GM06990 (cell line): ENCODE results near the gene TBC1D22A.

ENCODE experiments used
- DNase-seq: peaks from one replicate; pipeline ENCODE4 v3.0.0-alpha.2; 2011; ENCODE audit not compliant: insufficient read length; ENCODE audit errors: extremely low read depth
- H3K27me3 ChIP-seq: replicated peaks from 2 replicates; pipeline ENCODE4 v1.6.0; 2011; ENCODE audit warnings: low read length; ENCODE audit not compliant: control insufficient read depth, insufficient read depth
- H3K36me3 ChIP-seq: 2 replicates; pipeline ENCODE4 v1.5.1; 2011; ENCODE audit warnings: low read length; ENCODE audit not compliant: control insufficient read depth, insufficient read depth
- H3K4me3 ChIP-seq: replicated peaks from 2 replicates; pipeline ENCODE4 v1.5.1; 2011; ENCODE audit warnings: low read depth, mild to moderate bottlenecking, control low read depth, low read length
- TF ChIP-seq, protein P1 (sequence below): IDR thresholded peaks from 2 replicates; pipeline ENCODE4 v1.5.1; 2011; ENCODE audit warnings: low read length, control low read depth, mild to moderate bottlenecking, inconsistent platforms; ENCODE audit not compliant: insufficient read depth, poor library complexity, severe bottlenecking

Gene TBC1D22A

DNA sequence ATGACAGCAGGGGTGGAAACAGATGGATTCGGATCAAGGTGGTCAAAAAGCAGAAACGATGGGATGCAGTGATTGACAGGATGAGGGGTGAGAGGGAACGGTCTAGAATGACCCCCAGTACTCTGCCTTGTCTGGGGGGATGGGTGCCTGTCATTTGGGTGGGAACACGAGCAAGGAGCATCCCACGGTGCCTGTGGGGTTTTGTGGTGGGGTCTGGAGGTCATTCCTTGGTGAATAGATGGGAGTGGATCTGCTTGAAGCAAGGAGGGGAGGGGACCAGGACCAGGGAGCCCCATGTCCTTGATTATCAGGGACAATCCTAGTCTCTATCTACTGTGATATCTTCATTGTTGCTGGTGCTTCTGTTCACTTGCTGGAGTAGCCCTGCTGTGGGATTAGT lies 16.3 kb upstream of the TBC1D22A start:
- Histone ChIP-seq H3K27me3 (no peaks in the 10 kb centered on the region; the same call in 1 of the 2 replicates), H3K4me3 (no peak overlapping the region), H3K36me3 (no peaks in the 10 kb centered on the region)
- DNase-seq = no peak
- TF ChIP-seq, protein P1, sequence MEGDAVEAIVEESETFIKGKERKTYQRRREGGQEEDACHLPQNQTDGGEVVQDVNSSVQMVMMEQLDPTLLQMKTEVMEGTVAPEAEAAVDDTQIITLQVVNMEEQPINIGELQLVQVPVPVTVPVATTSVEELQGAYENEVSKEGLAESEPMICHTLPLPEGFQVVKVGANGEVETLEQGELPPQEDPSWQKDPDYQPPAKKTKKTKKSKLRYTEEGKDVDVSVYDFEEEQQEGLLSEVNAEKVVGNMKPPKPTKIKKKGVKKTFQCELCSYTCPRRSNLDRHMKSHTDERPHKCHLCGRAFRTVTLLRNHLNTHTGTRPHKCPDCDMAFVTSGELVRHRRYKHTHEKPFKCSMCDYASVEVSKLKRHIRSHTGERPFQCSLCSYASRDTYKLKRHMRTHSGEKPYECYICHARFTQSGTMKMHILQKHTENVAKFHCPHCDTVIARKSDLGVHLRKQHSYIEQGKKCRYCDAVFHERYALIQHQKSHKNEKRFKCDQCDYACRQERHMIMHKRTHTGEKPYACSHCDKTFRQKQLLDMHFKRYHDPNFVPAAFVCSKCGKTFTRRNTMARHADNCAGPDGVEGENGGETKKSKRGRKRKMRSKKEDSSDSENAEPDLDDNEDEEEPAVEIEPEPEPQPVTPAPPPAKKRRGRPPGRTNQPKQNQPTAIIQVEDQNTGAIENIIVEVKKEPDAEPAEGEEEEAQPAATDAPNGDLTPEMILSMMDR = no peak

DNA sequence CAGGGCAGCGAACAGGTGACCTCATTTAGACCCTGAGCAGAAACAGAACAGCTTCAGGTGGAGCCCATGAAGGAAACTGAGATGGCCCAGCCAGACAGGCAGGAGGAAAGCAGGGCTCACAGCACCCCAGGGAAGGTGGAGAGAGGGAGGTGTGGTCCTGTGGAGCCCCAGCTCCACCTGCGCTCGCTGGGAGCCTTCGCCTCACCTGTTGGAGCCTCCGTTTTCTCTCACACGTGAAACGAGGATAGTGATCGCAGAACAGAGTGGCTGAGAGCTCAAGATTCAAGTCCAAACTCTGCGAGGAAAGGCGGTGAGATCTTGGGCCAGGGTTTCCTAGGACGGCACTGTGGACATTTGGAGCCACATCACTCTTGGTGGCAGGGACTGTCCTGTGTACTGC lies 15.8 kb upstream of the TBC1D22A start:
- no peaks in the 10 kb centered on the region; the same call in 1 of the 2 replicates for H3K27me3 ChIP-seq
- TF ChIP-seq, protein P1 = no peak
- no peak overlapping the region for H3K4me3 ChIP-seq
- H3K36me3 ChIP-seq = no peaks in the 10 kb centered on the region
- DNase-seq = no peak

DNA sequence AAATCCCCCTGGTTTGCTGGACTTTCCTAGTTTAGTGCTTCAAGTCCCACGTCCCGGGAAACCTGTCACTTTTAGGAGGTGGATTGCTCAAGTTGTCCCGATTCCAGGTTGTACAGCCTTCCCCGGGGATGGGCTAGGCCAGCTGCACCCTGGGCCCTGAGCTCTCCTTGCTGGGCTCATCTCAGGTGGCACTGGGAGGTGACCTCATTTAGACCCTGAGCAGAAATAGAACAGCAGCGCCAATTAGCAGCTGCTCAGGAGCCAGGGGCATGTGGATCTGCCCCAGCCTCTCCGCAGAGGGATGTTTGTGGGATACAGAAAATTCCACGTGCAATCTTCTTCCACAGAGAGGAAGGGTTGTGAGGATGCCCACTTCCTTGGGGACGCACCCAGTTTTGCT lies 14.8 kb upstream of the TBC1D22A start:
- TF ChIP-seq, protein P1 = no peak
- Histone ChIP-seq H3K4me3 (no peak overlapping the region), H3K27me3 (no peaks in the 10 kb centered on the region; the same call in 1 of the 2 replicates), H3K36me3 (no peaks in the 10 kb centered on the region)
- DNase-seq = no peak

DNA sequence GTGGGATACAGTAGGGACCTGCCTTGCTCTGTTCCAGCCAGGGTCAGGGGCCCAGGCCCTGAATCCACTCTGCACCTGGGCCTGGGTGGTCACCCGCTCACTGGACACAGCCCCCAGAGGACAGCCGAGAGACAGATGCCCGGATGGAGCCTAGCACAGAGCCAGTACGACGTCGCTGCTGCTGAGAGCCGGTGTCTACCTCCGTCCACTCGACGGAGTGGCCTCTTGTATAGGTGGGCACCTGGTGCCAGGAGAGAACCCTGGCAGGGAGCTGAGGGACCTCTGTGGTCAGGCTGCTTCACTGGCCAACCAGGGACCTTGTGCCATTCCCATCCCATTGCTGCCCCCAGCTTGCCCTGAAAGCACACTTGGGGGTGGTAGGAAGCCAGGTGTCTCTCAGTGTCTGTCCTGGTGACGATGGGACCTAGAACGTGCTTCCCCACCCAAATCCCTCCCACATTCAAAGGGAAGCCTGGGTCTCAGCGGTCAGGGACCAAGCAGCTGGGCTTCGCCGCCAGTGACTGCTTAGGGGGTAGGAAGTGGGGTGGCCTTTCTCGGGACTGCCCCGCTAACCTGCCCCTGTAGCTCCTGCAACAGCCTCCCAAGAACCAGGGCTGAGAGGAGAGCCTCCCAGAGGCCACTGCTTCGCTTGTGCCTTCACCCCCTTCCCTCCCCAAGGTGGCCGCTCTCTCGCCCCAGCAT lies 14.1 kb upstream of the TBC1D22A start:
- no peaks in the 10 kb centered on the region; the same call in 1 of the 2 replicates for H3K27me3 ChIP-seq
- no peak overlapping the region for H3K4me3 ChIP-seq
- TF ChIP-seq, protein P1 = no peak
- no peaks in the 10 kb centered on the region for H3K36me3 ChIP-seq
- DNase-seq = no peak

DNA sequence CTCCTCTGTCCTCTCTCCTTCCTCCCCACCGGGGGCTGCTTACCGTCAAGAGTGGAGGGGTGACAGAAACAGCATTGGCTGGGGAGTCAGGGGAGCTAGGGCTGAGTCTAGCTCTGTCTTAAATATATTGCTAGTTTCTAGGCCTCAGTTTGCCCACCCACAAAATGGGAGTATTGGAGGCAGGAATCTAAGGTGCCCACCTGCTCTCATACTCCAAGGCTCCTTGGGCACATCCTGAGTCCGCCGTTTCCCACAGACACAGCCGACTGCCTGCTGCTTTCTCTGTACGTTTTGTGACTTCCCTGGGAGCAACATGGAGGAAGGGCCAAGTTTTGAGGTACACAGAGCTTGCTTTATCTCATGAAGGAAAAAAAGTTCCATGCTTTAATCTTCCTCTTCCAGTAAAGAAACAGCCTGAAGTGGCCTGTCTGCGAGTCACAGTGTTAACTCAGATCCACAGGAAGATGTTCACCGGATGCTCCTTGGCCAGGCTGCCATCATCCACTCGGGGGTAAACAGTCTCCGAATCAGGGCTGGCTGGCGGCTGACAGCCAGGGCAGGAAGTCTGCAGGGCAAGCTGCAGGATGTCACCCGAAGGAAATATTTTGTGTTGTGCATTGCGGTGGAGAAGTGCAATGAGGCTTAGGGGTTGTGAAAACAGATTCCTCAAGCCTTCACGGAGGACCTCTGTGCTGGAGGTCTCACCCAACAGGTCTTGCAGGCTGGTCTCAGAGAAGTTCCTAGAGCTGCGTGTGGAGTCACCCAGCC lies 13.4 kb upstream of the TBC1D22A start:
- Histone ChIP-seq H3K27me3 (no peaks in the 10 kb centered on the region; the same call in 1 of the 2 replicates), H3K36me3 (no peaks in the 10 kb centered on the region), H3K4me3 (no peak overlapping the region)
- DNase-seq = no peak
- TF ChIP-seq, protein P1 = no peak
